NCI-H2107 treated with DMSO at 0.1 percent for 48 hours (cell line): ENCODE measurements around the gene TDRD6.
"Not testable (repeated sequence)": the region's sequence is repeated elsewhere in the genome, so short reads cannot be mapped to it uniquely, and the experiment has no call there.

ENCODE experiments used
- DNase-seq: peaks from one replicate; lab custom pipeline; 2025; ENCODE audit not compliant: unreplicated experiment; lab: John Stamatoyannopoulos, UW

The TDRD6 gene, protein sequence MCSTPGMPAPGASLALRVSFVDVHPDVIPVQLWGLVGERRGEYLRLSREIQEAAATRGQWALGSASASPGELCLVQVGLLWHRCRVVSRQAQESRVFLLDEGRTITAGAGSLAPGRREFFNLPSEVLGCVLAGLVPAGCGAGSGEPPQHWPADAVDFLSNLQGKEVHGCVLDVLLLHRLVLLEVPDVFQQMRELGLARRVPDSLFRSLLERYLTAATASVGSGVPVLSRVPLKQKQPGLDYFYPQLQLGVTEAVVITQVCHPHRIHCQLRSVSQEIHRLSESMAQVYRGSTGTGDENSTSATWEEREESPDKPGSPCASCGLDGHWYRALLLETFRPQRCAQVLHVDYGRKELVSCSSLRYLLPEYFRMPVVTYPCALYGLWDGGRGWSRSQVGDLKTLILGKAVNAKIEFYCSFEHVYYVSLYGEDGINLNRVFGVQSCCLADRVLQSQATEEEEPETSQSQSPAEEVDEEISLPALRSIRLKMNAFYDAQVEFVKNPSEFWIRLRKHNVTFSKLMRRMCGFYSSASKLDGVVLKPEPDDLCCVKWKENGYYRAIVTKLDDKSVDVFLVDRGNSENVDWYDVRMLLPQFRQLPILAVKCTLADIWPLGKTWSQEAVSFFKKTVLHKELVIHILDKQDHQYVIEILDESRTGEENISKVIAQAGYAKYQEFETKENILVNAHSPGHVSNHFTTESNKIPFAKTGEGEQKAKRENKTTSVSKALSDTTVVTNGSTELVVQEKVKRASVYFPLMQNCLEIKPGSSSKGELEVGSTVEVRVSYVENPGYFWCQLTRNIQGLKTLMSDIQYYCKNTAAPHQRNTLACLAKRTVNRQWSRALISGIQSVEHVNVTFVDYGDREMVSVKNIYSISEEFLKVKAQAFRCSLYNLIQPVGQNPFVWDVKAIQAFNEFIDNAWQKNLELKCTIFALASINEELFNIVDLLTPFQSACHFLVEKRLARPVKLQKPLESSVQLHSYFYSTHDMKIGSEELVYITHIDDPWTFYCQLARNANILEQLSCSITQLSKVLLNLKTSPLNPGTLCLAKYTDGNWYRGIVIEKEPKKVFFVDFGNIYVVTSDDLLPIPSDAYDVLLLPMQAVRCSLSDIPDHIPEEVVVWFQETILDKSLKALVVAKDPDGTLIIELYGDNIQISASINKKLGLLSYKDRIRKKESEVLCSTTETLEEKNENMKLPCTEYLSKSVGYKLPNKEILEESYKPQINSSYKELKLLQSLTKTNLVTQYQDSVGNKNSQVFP (N-terminal part only)

DNA sequence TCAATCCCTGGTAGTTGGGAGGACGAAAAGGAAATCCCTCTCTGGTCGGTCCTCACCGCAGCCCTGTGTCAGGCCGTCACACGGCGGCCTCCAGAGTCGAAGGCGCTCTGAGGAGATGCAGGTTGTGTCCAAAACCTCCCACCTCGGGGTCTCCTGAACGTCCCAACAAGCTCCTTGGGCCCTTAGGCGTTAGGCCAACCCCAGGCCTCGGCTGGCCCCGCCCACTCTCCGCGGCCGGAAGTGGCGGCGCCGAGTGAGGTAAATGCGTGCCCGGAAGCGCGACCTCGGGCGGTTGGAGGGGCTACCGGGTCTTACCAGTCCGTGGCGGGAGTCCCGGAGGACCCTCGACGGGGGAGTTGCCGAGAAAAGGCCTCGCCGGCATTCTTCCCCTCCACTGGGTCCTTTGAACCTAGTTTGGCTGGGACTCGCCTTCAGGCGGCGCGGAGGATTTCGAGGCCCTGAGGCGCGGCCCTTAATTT, at the start of gene TDRD6:
TDRD6 (plus strand) TSS at position 267 of the 479 bp plus-strand sequence. CDS start 244 bp downstream, outside the sequence.
- no peak for DNase-seq

DNA sequence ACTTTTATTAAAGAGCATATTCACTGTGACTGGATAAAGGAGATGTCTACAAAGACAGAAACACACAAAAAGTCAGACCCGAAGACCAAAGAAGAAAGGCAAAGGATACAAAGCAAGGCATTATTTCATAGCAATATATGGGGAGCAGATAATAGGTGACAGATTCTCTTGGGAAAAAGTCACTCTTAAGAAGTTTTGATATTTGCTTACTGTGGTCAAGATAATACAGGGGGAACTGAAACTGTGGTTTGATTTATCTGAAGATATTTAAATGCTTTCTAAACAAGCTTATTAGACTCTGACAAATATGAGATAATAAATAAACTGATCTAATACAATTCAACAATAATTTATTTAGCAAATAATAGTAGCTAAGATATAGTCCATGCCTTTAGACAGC, 49.8 kb upstream of the TDRD6 start:
- DNase-seq = no peak

DNA sequence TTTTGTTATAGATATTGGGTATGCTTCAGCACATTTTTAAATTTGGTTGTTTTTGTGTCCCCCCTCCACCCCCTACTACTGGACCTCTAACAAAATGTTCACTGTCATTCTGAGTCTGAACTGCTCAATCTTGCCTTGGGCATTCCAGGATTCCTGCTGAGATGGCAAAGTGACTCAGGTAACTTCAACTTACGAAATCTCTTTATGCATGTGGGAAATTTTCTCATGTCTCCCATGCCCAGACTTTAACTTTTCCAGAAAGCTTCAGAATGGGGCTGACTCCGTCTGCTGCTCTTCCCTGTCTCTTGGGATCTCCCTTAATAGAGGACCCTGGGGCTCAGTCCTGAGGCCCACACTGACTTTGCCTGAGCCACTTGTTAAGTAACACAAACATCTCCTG, 49.0 kb upstream of the TDRD6 start:
- no peak for DNase-seq

DNA sequence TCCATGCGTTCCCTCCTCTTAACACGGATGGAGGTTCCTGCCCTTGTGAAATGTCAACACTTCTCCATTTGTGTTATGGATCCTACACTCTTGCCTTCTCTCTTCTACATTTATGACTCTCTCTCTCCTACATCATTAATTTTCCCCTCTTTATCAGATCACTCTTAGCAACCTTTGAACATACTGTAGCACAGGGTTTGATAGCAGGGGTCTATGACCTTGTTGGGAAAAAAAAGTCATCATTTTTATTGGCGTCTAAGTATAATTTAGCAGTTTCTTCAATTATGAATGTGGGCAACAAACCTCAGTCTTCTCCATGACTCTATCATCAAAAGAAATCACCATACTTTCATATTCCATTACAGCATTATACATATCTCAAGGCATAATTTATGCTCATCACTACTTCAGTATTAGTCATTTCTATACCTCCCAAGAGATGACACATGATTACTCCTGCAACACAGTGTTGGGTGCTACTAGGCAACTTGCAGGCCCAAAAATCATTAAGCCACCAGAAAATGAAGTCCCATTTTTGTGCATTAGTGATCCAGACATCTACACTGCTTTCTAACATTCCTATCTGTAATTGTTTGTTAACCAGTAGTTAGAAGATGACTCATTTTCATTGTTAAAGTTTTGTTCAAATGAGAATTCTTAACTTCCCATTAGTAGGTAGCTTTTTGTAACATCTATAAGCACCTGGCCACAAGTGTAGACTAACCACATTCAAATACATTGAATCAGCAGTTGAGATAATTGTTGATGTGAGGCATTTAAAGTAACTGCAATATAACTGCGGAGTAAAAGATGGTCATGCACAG, 44.5 kb upstream of the TDRD6 start:
- no peak for DNase-seq

DNA sequence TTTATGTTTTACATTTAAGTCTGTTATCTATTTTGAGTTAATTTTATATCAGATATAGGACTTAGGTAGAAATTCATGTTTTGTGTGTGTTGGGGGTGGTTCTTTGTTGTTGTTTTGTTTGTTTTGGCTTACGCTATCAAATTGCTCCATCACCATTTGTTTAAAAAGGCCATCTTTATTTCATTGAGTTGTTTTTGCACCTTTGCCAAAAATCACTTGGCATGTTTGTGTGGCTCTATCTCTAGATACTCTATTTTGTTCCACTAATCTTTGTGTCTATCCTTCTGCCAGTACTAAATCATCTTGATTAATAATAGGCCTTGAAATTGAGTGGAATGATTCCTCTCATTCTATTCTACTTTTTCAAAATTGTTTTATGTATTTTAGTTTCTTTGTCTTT, 42.4 kb upstream of the TDRD6 start:
- no peak for DNase-seq

DNA sequence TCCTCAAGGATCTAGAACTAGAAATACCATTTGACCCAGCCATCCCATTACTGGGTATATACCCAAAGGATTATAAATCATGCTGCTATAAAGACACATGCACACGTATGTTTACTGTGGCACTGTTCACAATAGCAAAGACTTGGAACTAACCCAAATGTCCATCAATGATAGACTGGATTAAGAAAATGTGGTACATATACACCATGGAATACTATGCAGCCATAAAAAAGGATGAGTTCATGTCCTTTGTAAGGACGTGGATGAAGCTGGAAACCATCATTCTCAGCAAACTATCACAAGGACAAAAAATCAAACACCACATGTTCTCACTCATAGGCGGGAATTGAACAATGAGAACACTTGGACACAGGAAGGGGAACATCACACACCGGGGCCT, 39.6 kb upstream of the TDRD6 start:
- not testable (repeated sequence) for DNase-seq

DNA sequence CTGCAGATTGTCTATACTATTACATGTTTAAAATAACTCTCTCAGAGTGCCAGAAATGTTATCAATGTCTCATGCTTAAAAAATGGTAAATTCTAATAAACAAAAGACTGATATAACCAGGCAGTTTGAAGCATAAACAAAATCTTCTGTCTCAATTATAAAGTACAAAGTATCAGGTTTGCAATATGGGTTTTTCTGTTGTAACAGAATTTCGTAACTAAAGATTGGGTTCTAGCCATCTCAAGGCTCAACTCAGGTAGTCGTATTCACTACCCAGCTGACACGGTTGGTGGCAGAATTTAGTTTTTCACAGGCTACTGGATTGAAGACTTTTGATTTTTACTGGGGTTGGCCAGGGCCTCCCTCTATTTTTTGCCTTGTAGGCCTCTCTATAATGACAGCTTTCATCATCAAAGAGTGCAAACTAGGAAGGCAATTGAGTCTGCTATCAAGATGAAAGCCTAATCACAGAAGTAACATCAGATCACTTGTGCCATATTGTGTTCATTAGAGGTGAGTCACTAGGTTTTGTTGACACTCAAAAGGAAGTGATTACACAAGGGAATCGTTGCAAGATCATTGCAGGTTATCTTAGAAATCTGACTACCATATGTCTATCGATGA, 38.7 kb upstream of the TDRD6 start:
- DNase-seq = no peak

DNA sequence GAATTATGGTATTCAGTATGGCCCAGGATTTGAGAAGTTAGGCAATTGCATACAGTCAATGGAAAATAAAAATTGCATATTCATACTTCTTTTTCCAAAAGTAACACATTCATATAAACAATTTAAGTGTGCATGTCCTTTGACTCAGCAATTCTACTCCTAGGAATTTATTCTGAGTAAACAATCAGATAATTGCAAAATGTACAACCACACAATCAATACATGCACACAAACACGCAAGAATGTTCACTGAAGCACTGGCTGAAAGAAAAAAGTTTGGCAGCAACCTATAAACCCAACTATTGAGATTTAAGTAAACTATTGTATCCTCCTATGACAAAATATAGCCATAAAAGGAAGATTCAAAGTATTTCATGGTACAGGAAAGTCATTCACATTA, 36.7 kb upstream of the TDRD6 start:
- DNase-seq = no peak

DNA sequence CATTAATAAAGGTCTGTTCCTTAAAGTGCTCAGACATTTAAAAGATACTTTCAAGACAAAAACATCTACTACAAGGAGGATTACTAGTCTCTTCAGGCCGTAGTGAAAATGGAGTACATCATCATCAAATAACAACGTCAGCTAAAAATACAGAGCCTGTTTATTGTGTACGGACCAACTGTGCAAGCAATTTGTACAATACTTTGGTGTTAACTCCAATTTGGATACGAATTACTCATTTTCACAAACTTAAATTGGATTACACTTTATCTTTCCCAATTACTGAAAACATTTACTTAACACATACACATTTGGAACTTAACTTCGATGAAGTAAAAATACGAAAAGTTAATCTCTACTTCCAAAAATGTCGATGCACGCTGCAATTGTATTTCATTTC, 35.9 kb upstream of the TDRD6 start:
- DNase-seq = no peak

DNA sequence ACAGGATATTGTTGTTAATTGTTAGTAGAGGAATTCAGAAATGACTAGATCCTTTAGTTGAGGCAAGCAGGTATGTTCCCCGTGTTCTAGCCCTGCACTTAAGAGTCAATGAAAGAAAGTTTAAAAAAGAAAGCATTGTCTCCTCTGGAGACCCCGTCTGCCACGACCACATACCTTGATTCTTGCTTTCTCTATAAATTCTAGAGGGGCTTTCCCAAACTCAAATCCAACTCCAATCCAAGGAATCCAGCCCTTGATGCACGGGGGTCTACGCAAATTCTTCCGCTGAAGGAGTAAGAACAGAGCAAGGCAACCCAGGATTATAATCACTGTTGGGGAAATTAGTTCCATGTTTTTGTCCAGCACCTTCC, 35.5 kb upstream of the TDRD6 start:
- no peak for DNase-seq

DNA sequence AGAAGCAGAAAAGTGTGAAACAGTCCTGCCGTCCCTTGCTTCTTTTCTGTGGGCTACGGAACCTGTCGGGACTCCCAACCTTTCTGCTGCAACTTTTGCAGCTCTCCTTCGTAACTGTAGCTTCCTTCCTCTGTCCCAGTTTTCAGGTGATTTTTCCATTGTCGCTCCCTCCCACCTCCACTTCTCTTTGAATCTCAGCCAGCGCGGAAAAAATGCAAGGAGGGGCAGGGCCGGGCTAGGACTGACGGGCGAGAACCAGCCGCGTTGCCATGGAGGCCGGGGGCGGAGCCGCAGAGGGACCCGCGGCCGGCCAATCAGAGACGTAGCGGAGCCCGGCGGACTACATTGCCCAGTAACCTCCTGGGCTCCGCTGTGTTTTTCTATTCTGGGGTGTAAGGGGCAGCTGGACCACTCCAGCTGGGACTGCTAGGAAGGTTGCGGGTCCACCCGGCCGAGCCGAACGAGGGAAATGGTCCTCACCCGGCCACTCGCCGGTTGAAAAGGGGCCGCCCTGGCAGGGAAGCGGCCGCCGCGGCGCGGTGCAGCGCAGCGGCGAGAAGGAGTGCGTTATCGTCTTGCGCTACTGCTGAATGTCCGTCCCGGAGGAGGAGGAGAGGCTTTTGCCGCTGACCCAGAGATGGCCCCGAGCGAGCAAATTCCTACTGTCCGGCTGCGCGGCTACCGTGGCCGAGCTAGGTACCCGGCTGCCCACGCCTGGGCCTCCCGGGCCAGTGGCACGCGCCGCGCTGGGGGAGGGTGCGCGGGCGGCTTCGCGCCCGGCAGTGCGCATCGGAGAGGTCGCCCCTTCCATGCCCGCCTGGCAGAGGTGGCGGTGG, 34.9 kb upstream of the TDRD6 start, which contains the start of the genes CYP39A1 and SLC25A27:
CYP39A1 (minus strand) TSS at position 216 of the 836 bp plus-strand sequence. CDS start 236 bp downstream, outside the sequence.
SLC25A27 (plus strand) TSS at position 373 of the 836 bp plus-strand sequence; CDS start at position 591, 218 bp downstream.
- DNase-seq = peak; percentile 36

DNA sequence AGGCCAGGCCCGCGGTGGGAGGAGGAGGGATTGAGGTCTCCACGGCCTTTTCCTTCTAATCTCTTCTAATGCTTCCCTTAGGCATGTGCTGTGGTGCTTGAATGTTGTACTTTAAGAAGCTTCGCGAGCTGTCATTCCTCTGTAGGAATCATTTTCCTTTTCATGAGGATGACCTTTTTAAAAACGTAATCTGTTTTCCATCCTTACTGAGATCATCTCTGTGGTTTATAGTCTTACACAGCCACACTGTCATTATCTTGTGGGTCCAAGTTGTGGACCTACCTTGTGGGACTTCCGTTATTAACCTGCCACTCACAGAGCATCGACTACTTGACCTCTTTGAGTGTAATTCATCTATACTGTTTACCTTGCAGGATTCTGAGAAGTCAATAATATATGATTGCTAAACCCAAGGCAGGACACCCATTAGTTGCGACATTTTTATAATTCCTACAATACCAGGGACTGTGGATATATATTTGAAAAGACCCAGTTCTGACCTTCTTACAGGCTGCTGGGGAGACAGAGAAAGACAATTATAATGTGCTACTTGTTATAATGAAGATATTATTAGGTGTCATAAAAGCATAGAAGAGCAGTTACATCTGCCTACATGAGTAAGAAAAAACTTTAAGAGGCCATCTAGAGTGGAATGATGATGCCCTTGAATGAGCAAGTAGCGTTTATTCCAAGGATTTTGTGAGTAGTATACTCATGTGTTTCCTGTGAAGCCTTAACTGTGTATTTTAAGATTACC, 34.1 kb upstream of the TDRD6 start:
- DNase-seq = no peak

DNA sequence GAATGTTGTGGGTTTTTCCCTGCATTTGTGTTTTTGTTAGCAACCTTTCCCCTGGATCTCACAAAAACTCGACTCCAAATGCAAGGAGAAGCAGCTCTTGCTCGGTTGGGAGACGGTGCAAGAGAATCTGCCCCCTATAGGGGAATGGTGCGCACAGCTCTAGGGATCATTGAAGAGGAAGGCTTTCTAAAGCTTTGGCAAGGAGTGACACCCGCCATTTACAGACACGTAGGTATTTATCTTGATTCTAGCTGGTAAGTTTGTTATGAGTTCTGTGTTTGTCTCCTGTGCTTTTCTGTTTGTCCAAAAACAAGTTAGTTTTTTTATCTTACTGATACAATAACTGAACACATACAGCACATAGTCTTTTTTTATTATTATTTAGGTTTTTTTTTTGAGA, 31.9 kb upstream of the TDRD6 start:
- DNase-seq = no peak

DNA sequence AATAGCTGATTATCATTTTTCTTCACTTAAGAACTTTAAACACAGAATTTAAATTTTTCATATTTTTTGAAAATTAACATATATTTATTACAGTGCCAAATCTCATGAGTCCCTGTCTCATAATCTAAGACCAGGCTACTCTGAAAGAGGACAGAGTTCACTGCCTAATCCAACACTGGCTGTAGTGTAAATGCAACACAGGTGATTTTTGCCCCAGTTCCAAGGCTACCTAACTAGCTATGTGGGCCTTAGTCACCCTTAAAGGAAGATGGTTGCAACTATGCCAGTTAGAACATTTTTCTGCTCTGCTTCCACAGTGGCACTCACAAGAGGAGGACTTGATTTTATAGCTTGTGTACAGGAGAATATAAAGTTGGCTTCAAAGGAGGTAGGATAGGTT, 30.0 kb upstream of the TDRD6 start:
- no peak for DNase-seq

DNA sequence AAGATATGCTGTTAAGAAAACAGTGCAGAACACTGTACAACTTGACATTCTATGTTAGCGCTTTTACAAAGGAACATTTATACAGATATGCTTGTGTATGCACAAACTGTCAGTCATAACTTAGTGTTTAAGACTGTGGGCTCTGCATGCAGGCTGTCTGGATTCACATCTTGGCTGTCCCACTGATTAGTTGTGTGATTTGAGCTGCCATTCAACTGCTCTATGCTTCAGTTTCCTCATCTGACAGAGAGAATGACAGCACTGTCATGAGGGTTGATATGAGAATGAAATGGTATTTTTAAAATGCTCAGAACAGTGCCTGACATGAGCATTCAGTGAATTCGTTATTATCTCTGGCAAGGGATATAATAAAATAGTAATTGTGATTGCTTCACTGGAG, 26.2 kb upstream of the TDRD6 start:
- DNase-seq = no peak

DNA sequence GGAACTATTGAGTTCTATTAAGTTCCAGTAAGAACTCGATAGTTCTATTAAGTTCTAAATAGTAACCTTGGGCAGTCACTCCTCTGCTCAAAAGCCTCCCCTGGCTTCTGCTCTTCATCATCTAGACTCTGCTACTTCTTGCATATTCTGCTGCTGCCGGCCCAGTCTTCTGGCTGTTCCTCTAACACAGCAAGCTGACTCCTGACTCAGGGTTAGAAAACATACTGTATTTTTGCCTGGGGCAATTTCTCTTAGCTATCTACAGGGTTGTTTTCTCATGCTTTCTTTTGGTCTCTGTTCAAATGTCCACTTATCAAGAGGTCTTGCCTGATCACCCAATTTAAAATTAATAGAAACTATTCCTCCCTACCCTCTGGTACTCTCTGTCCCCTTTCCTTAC, 20.3 kb upstream of the TDRD6 start:
- DNase-seq = no peak

DNA sequence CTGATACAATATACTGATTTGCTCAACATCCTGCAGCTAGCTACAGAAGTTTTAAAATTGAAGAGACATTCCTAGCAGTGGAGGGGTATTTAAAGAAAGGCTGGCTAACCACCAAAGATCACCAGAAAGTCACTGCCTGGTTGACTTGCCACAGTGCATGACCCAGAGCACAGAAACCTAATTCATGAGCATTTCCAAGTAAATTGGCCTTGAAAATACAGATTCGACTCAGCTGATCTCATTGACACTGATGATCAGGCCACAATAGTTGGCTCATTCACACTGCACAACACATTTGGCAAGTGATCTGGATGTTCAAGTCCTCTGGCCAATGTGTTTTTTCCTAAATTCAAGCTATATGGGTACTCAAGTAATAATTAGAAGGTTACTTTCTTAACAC, 13.3 kb upstream of the TDRD6 start:
- DNase-seq = no peak
